Neural progenitor cell (in vitro differentiated cells): ENCODE measurements around the gene ITLN1.

ENCODE experiments used
- CTCF ChIP-seq: fragments of 200-600 bp; sonication (generic); IDR thresholded peaks from 2 replicates; pipeline ENCODE4 v1.5.1; 2017; ENCODE audit warnings: antibody characterized with exemption, mild to moderate bottlenecking
- EZH2 ChIP-seq: fragments of 200-600 bp; sonication (generic); IDR thresholded peaks from 2 replicates; pipeline ENCODE4 v1.6.1; 2017; ENCODE audit warnings: antibody characterized with exemption, mild to moderate bottlenecking, moderate library complexity

GRCh38 chr1:160884579-160884978 lies 401 bp downstream of the ITLN1 start:
- TF ChIP-seq EZH2, result no peak
- TF ChIP-seq CTCF, result peak; percentile 26
